DMS53 treated with DMSO at 0.1 percent for 48 hours (cell line): Measurements from ENCODE around the gene LIPN.
A peak's percentile ranks its signal among the peaks of the same experiment; 100 is the strongest.
"Not testable (repeated sequence)": the region's sequence is repeated elsewhere in the genome, so short reads cannot be mapped to it uniquely, and the experiment has no call there.

Source experiments
- DNase-seq: peaks from one replicate; lab custom pipeline; 2025; ENCODE audit not compliant: unreplicated experiment; lab: John Stamatoyannopoulos, UW

LIPN gene

GRCh38 chr10:88759366-88760101 is at the start of gene LIPN:
LIPN (plus strand) TSS chr10:88760020; CDS start chr10:88761406, 1,386 bp downstream.
- no peak for DNase-seq

- DNase-seq, result no peak
Measured at GRCh38 chr10:88715517-88715916, 44.3 kb upstream of the LIPN start.

GRCh38 chr10:88721392-88721791 is 38.4 kb upstream of the LIPN start:
- no peak for DNase-seq

- no peak for DNase-seq
Measured at GRCh38 chr10:88725798-88726197, 34.0 kb upstream of the LIPN start.

- DNase-seq, result no peak
Measured at GRCh38 chr10:88728107-88728763, 31.6 kb upstream of the LIPN start.

- DNase-seq, result no peak
Measured at GRCh38 chr10:88730864-88731263, 29.0 kb upstream of the LIPN start.

- no peak for DNase-seq
Measured at GRCh38 chr10:88731296-88731695, 28.5 kb upstream of the LIPN start.

GRCh38 chr10:88733215-88733614 is 26.6 kb upstream of the LIPN start:
- DNase-seq, result no peak

- DNase-seq, result no peak
Measured at GRCh38 chr10:88735661-88736060, 24.2 kb upstream of the LIPN start.

- DNase-seq, result not testable (repeated sequence)
Measured at GRCh38 chr10:88741921-88742320, 17.9 kb upstream of the LIPN start.

- DNase-seq, result no peak
Measured at GRCh38 chr10:88742448-88742847, 17.4 kb upstream of the LIPN start.

GRCh38 chr10:88744002-88744401 is 15.8 kb upstream of the LIPN start:
- DNase-seq, result peak; percentile 77

- no peak for DNase-seq
Measured at GRCh38 chr10:88745633-88746032, 14.2 kb upstream of the LIPN start.

- DNase-seq, result no peak
Measured at GRCh38 chr10:88754287-88754686, 5.5 kb upstream of the LIPN start.

- no peak for DNase-seq
Measured at GRCh38 chr10:88755753-88756152, 4.1 kb upstream of the LIPN start.

GRCh38 chr10:88756660-88757059 is 3.2 kb upstream of the LIPN start:
- DNase-seq, result no peak

- no peak for DNase-seq
Measured at GRCh38 chr10:88762906-88763305, 3.1 kb downstream of the LIPN start.

- DNase-seq, result no peak
Measured at GRCh38 chr10:88763441-88763840, 3.6 kb downstream of the LIPN start.

GRCh38 chr10:88764110-88764509 is 4.3 kb downstream of the LIPN start:
- DNase-seq, result no peak

GRCh38 chr10:88765816-88766215 is 6.0 kb downstream of the LIPN start:
- no peak for DNase-seq

GRCh38 chr10:88769384-88769783 is 9.6 kb downstream of the LIPN start:
- DNase-seq, result no peak

- DNase-seq, result no peak
Measured at GRCh38 chr10:88781206-88781605, 21.4 kb downstream of the LIPN start.

GRCh38 chr10:88782222-88782621 is 22.4 kb downstream of the LIPN start:
- DNase-seq, result no peak
